OCI-LY7 (cell line): Measurements from ENCODE around the gene EIPR1. TPM values are rescaled to one million over a fixed set of nuclear protein-coding genes. Genes with fewer than 3 reads are reported as not detected.

Experiments used
- BruUV-seq: library from RNA; stranded (reverse); fragments of 400-500 nt; replicated peaks from 2 replicates; lab custom pipeline; 2021; lab: Mats Ljungman, UMichigan
- CTCF ChIA-PET: fragments of 300-600 bp; sonication (Branson Sonifier 250); formaldehyde crosslinking; loops from one replicate; lab custom pipeline; 2022; ENCODE audit warnings: antibody characterized with exemption; ENCODE audit not compliant: unreplicated experiment; lab: Charles Lee
- POLR2A ChIA-PET: fragments of 300-600 bp; sonication (Branson Sonifier 250); formaldehyde crosslinking; loops from one replicate; lab custom pipeline; 2022; ENCODE audit warnings: antibody characterized with exemption; lab: Charles Lee
- DNase-seq: peaks from one replicate; pipeline ENCODE4 v3.0.0-alpha.2; 2015; ENCODE audit warnings: low spot score
- H2AFZ ChIP-seq: fragments of 200-600 bp; sonication (generic), shearing (Covaris generic); 2 replicates; pipeline ENCODE4 v1.6.1; 2014; ENCODE audit warnings: mild to moderate bottlenecking, antibody characterized with exemption, low read length, moderate library complexity
- H3K27ac ChIP-seq: fragments of 200-600 bp; sonication (generic); 2 replicates; pipeline ENCODE4 v1.5.1; 2014; ENCODE audit warnings: mixed run types, low read depth, mild to moderate bottlenecking, moderate library complexity, low read length, inconsistent platforms; ENCODE audit not compliant: poor library complexity, severe bottlenecking
- H3K36me3 ChIP-seq: fragments of 200-600 bp; sonication (generic); 2 replicates; pipeline ENCODE4 v1.6.1; 2014; ENCODE audit warnings: mild to moderate bottlenecking, antibody characterized with exemption, low read length, moderate library complexity, mixed read lengths; ENCODE audit not compliant: insufficient read depth
- H3K4me1 ChIP-seq: fragments of 200-600 bp; sonication (generic); 2 replicates; pipeline ENCODE4 v1.5.1; 2014; ENCODE audit warnings: mild to moderate bottlenecking, low read length; ENCODE audit not compliant: insufficient read depth, poor library complexity, severe bottlenecking
- H3K4me2 ChIP-seq: fragments of 200-600 bp; sonication (generic); 2 replicates; pipeline ENCODE4 v1.6.1; 2014; ENCODE audit warnings: mild to moderate bottlenecking, low read length
- H3K4me3 ChIP-seq: fragments of 200-600 bp; sonication (generic); 2 replicates; pipeline ENCODE4 v1.5.1; 2014; ENCODE audit warnings: mild to moderate bottlenecking, low read depth, low read length; ENCODE audit not compliant: poor library complexity, severe bottlenecking
- H3K79me2 ChIP-seq: fragments of 200-600 bp; sonication (generic); 2 replicates; pipeline ENCODE4 v1.6.1; 2016; ENCODE audit warnings: low read depth, mild to moderate bottlenecking, low read length, moderate library complexity, mixed read lengths; ENCODE audit not compliant: insufficient read depth
- H3K9me2 ChIP-seq: fragments of 200-600 bp; sonication (generic); 2 replicates; pipeline ENCODE4 v1.6.1; 2016; ENCODE audit warnings: mild to moderate bottlenecking, low read length, mixed read lengths; ENCODE audit not compliant: insufficient read depth
- H3K9me3 ChIP-seq: fragments of 200-600 bp; sonication (generic); 2 replicates; pipeline ENCODE4 v1.6.1; 2014; ENCODE audit warnings: mild to moderate bottlenecking, mixed run types, low read length, mixed read lengths
- H4K20me1 ChIP-seq: fragments of 200-600 bp; sonication (generic); 2 replicates; pipeline ENCODE4 v1.6.1; 2014; ENCODE audit warnings: mild to moderate bottlenecking, antibody characterized with exemption, low read length, moderate library complexity, mixed read lengths; ENCODE audit not compliant: insufficient read depth
- CTCF ChIP-seq: fragments of 200-600 bp; sonication (generic); conservative IDR thresholded peaks from 2 replicates; pipeline ENCODE4 v1.5.1; 2014; ENCODE audit warnings: mild to moderate bottlenecking, antibody characterized with exemption, low read length, moderate library complexity, mixed read lengths
- EZH2phosphoT487 ChIP-seq: fragments of 200-600 bp; sonication (generic); IDR thresholded peaks from 2 replicates; pipeline ENCODE4 v1.6.1; 2018; ENCODE audit warnings: low read depth, borderline replicate concordance, mild to moderate bottlenecking, mixed run types, antibody characterized with exemption, low read length, moderate library complexity, mixed read lengths
- intact Hi-C: fragments of 100-400 bp; cut with micrococcal nuclease; formaldehyde crosslinking; loops from one replicate; pipeline ENCODE4 v1.10.0; 2022; ENCODE audit not compliant: unreplicated experiment
- total RNA-seq, 2 experiments: library from RNA; depleted of rRNA in 1 of 2; stranded (reverse); fragments of >200 nt in 1 of 2; shearing (Covaris generic) in 1 of 2; gene quantifications; 2 replicates each; pipeline ENCODE4 v1.2.3, GENCODE V29; 2014 to 2022

EIPR1 gene
- total RNA-seq, 2 experiments from 2014 or later, result 60.5 to 61.7 TPM

- H3K4me1 ChIP-seq, result no peaks in the 10 kb centered on the region
- CTCF ChIA-PET, result no interaction called here
- H3K36me3 ChIP-seq, result peaks cover 38% of the 10 kb centered on the region
- H3K27ac ChIP-seq, result no peak overlapping the region
- no peak overlapping the region for H3K4me3 ChIP-seq
- H3K4me2 ChIP-seq, result no peak overlapping the region
- no TSS peak for BruUV-seq
- no peaks in the 10 kb centered on the region for H4K20me1 ChIP-seq
- intact Hi-C loops, result no loop called here
- POLR2A ChIA-PET, result no interaction called here
- no peak for DNase-seq
- no peaks in the 10 kb centered on the region for H3K9me3 ChIP-seq
- no peak overlapping the region for H2AFZ ChIP-seq
- TF ChIP-seq EZH2phosphoT487, result no peak
- no peak for TF ChIP-seq CTCF
- no peaks in the 10 kb centered on the region for H3K9me2 ChIP-seq
- H3K79me2 ChIP-seq, result no peaks in the 10 kb centered on the region
Measured at GRCh38 chr2:3344897-3345296, 32.7 kb downstream of the EIPR1 start.

GRCh38 chr2:3343012-3343411 lies 34.6 kb downstream of the EIPR1 start:
- Histone ChIP-seq H3K79me2 (no peaks in the 10 kb centered on the region), H3K9me3 (no peaks in the 10 kb centered on the region), H3K27ac (no peak overlapping the region), H3K4me1 (no peaks in the 10 kb centered on the region), H3K4me2 (no peak overlapping the region), H3K36me3 (peaks cover 24% of the 10 kb centered on the region), H3K9me2 (no peaks in the 10 kb centered on the region), H3K4me3 (no peak overlapping the region), H4K20me1 (no peaks in the 10 kb centered on the region), H2AFZ (no peak overlapping the region)
- TF ChIP-seq CTCF, result no peak
- TF ChIP-seq EZH2phosphoT487, result no peak
- DNase-seq, result no peak
- ChIA-PET POLR2A (interaction anchor here (0.6 kb wide), 2 partner anchors 8 to 949 kb away, joined by 3 to 4 read pairs; no protein-coding TSS in a partner anchor), CTCF (no interaction called here)
- no TSS peak for BruUV-seq
- intact Hi-C loops, result no loop called here

GRCh38 chr2:3342324-3342723 lies 35.3 kb downstream of the EIPR1 start:
- H3K27ac ChIP-seq, result no peak overlapping the region
- H3K4me2 ChIP-seq, result no peak overlapping the region
- ChIA-PET POLR2A (interaction anchor here (0.6 kb wide), 1 partner anchor 8 kb away, joined by 4 read pairs; no protein-coding TSS in a partner anchor), CTCF (no interaction called here)
- H3K4me3 ChIP-seq, result no peak overlapping the region
- no peaks in the 10 kb centered on the region for H3K9me3 ChIP-seq
- no peaks in the 10 kb centered on the region for H3K9me2 ChIP-seq
- no peak for DNase-seq
- no peaks in the 10 kb centered on the region for H3K79me2 ChIP-seq
- intact Hi-C loops, result no loop called here
- no peak for TF ChIP-seq CTCF
- no peak for TF ChIP-seq EZH2phosphoT487
- no peak overlapping the region for H2AFZ ChIP-seq
- peaks cover 21% of the 10 kb centered on the region for H3K36me3 ChIP-seq
- H3K4me1 ChIP-seq, result no peaks in the 10 kb centered on the region
- H4K20me1 ChIP-seq, result no peaks in the 10 kb centered on the region
- BruUV-seq, result no TSS peak
